Measurements from ENCODE around the gene MUSTN1.

The MUSTN1 gene

GRCh38 chr3:52877085-52877484, 42.3 kb upstream of the MUSTN1 start:
- no peak for FAIRE-seq
- TF ChIP-seq, protein P1, sequence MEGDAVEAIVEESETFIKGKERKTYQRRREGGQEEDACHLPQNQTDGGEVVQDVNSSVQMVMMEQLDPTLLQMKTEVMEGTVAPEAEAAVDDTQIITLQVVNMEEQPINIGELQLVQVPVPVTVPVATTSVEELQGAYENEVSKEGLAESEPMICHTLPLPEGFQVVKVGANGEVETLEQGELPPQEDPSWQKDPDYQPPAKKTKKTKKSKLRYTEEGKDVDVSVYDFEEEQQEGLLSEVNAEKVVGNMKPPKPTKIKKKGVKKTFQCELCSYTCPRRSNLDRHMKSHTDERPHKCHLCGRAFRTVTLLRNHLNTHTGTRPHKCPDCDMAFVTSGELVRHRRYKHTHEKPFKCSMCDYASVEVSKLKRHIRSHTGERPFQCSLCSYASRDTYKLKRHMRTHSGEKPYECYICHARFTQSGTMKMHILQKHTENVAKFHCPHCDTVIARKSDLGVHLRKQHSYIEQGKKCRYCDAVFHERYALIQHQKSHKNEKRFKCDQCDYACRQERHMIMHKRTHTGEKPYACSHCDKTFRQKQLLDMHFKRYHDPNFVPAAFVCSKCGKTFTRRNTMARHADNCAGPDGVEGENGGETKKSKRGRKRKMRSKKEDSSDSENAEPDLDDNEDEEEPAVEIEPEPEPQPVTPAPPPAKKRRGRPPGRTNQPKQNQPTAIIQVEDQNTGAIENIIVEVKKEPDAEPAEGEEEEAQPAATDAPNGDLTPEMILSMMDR (IDR thresholded peaks at IDR 0.05; ENCODE audit: insufficient read depth, missing control alignments), result no peak
- DNase-seq (ENCODE audit: insufficient read length, low spot score), result no peak

GRCh38 chr3:52874864-52875587, 40.2 kb upstream of the MUSTN1 start:
- TF ChIP-seq, protein P1 (IDR thresholded peaks at IDR 0.05; ENCODE audit: insufficient read depth, missing control alignments), result no peak
- FAIRE-seq (no peak), DNase-seq (ENCODE audit: insufficient read length, low spot score) (no peak)

DNA sequence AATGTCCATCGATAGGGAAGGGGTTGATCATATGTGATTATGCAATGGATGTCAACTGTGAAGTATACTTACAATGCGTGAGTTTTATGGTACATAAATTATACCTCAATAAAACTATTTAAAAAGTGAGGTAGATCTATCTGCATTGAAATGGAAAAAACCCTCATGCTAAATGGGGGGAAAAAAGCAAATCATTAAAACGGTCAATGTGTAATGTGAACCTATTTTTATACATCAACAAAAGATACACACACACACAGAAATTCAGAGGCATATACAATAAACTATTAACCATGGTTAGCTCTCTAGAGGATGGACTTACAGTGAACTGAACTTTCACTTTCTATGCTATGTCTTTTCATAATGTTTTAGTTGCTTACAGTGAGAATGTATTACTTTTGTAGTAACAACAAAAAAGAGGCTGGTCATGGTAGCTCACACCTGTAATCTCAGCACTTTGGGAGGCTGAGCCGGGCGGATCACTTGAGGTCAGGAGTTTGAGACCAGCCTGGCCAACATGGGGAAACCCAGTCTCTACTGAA, 39.4 kb upstream of the MUSTN1 start:
- DNase-seq (ENCODE audit: insufficient read length, low spot score) (no peak), FAIRE-seq (no peak)
- TF ChIP-seq, protein P1 (IDR thresholded peaks at IDR 0.05; ENCODE audit: insufficient read depth, missing control alignments), result no peak

DNA sequence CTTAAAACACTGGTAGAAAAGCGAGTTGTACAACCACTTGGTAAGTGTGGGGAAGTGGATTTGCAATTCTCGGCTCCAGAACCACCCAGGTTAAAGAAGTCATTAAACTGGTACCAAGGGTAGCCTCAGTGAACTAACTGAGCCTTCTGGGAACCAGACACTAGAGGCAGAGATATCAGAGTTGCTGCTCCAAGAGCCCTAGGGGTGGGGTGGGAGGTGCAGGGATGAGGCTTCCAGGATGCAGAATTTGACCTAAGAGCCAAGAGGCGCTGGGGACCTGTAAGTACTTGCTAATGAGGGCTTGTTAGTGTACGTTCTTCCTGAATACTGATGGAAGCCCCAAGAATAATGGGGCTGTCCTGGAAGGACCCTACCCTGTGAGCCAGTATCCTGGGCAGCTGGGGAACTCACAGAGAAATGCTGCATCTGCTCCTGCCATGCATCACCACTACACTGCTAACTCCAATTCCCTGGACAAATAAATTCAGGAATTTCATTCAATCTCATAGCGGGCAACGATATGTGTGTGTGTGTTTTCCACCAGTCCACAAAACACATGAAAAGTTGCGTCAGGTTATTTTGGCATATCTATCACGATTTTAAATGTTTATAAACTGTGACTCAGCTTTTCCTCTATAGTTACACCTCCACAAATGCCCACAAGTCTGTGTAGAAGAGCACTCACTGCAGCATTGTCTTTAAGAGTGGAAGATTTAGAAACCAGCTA, 38.8 kb upstream of the MUSTN1 start:
- TF ChIP-seq, protein P1 (IDR thresholded peaks at IDR 0.05; ENCODE audit: insufficient read depth, missing control alignments), result no peak
- FAIRE-seq (no peak), DNase-seq (ENCODE audit: insufficient read length, low spot score) (no peak)

- no peak for FAIRE-seq
These were observed 37.4 kb upstream of the MUSTN1 start for GRCh38 chr3:52872245-52872644.

DNA sequence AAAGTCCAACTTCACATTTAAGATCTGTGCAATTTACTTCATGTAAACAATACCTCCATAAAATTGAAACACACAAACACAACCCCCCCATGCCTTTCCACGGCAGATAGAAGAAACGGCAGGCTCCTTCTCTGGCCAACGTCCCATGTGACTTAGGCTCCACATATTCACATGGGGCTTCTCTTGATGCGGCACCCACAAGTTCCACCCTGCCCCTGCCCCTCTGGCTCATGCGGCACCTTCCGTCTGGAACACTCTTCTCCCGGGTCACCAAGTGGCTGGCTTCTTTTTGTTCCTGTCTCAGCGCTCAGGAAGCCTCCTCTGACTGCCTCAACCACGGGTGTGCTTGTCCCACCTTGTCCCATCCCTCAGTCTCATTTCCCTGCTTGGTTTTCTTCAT, 36.9 kb upstream of the MUSTN1 start:
- FAIRE-seq (no peak), DNase-seq (ENCODE audit: insufficient read length, low spot score) (no peak)
- TF ChIP-seq, protein P1 (IDR thresholded peaks at IDR 0.05; ENCODE audit: insufficient read depth, missing control alignments), result no peak

More at GRCh38 chr3:52872245-52872644, 37.4 kb upstream of the MUSTN1 start:
- DNase-seq (ENCODE audit: insufficient read length, low spot score), result no peak
- TF ChIP-seq, protein P1 (IDR thresholded peaks at IDR 0.05; ENCODE audit: insufficient read depth, missing control alignments), result no peak

All from D721Med (cell line).